H54 (cell line): Measurements from ENCODE around the gene RETREG2.
A peak's percentile ranks its signal among the peaks of the same experiment; 100 is the strongest.

Experiments
- DNase-seq: peaks from one replicate; pipeline ENCODE4 v3.0.0; 2011; ENCODE audit warnings: low spot score, mixed read lengths; ENCODE audit not compliant: insufficient read length
- FAIRE-seq: peaks from 3 replicates; lab custom pipeline; 2011; peaks lifted over from hg19 to GRCh38; lab: Jason Lieb, UNC
- POLR2A ChIP-seq: IDR thresholded peaks from 2 replicates; pipeline ENCODE4 v1.6.1; 2011; ENCODE audit warnings: low read depth, mild to moderate bottlenecking, low read length

RETREG2 gene

GRCh38 chr2:219177552-219178376 lies at the start of gene RETREG2:
RETREG2 (plus strand) TSS chr2:219178275; CDS start chr2:219178353, 78 bp downstream.
- TF ChIP-seq POLR2A: peak; percentile 69
- FAIRE-seq: peak; percentile 43
- peak; percentile 92 for DNase-seq

GRCh38 chr2:219128396-219128795 lies 49.7 kb upstream of the RETREG2 start:
- TF ChIP-seq POLR2A: no peak

GRCh38 chr2:219129589-219129988 lies 48.5 kb upstream of the RETREG2 start:
- DNase-seq (no peak), FAIRE-seq (no peak)
- TF ChIP-seq POLR2A: no peak

More at GRCh38 chr2:219128396-219128795, 49.7 kb upstream of the RETREG2 start:
- no peak for DNase-seq
- FAIRE-seq: no peak

GRCh38 chr2:219131327-219131726 lies 46.7 kb upstream of the RETREG2 start:
- DNase-seq (no peak), FAIRE-seq (no peak)
- no peak for TF ChIP-seq POLR2A

GRCh38 chr2:219131744-219132143 lies 46.3 kb upstream of the RETREG2 start:
- no peak for TF ChIP-seq POLR2A
- DNase-seq (no peak), FAIRE-seq (no peak)

- FAIRE-seq (peak; percentile 20), DNase-seq (no peak)
- TF ChIP-seq POLR2A: no peak
These were observed 44.1 kb upstream of the RETREG2 start for GRCh38 chr2:219133976-219134375.

GRCh38 chr2:219140722-219141121 lies 37.4 kb upstream of the RETREG2 start:
- DNase-seq (no peak), FAIRE-seq (no peak)
- TF ChIP-seq POLR2A: no peak

GRCh38 chr2:219142329-219142728 lies 35.7 kb upstream of the RETREG2 start:
- peak; percentile 97 for FAIRE-seq

GRCh38 chr2:219149667-219150066 lies 28.4 kb upstream of the RETREG2 start:
- no peak for DNase-seq
- no peak for FAIRE-seq
- no peak for TF ChIP-seq POLR2A

More at GRCh38 chr2:219142329-219142728, 35.7 kb upstream of the RETREG2 start:
- DNase-seq: peak; percentile 90
- TF ChIP-seq POLR2A: no peak

GRCh38 chr2:219155054-219155644 lies 22.9 kb upstream of the RETREG2 start:
- DNase-seq (peak; percentile 47), FAIRE-seq (peak; percentile 85)
- TF ChIP-seq POLR2A: no peak

GRCh38 chr2:219157396-219157795 lies 20.7 kb upstream of the RETREG2 start:
- DNase-seq: no peak
- no peak for FAIRE-seq
- no peak for TF ChIP-seq POLR2A

GRCh38 chr2:219158025-219158424 lies 20.1 kb upstream of the RETREG2 start:
- TF ChIP-seq POLR2A: no peak
- DNase-seq (no peak), FAIRE-seq (no peak)

- FAIRE-seq (no peak), DNase-seq (no peak)
- no peak for TF ChIP-seq POLR2A
These were observed 19.5 kb upstream of the RETREG2 start for GRCh38 chr2:219158586-219158985.

GRCh38 chr2:219159771-219160185 lies 18.3 kb upstream of the RETREG2 start:
- no peak for TF ChIP-seq POLR2A
- FAIRE-seq: no peak

More at GRCh38 chr2:219159771-219160185, 18.3 kb upstream of the RETREG2 start:
- DNase-seq: no peak
